Measurements from ENCODE around the gene GSE1. TPM values are rescaled to one million over a fixed set of nuclear protein-coding genes. Genes with fewer than 3 reads are reported as not detected.

Gene GSE1
- total RNA-seq, 4 donors from 2014 or later, result 54.2 to 155 (median 71.9) TPM

- Histone ChIP-seq H3K27me3 (no peaks in the 10 kb centered on the region), H3K4me3 (replicated peaks in 1 of 3) (no peak overlapping the region), H3K36me3 (peaks cover 14 to 15% of the 10 kb centered on the region in 2 donors), H3K27ac (peak overlapping the region in 1 of 3 donors; percentile 50), H3K4me1 (peaks cover 25 to 26% of the 10 kb centered on the region in 2 donors), H3K9me3 (no peaks in the 10 kb centered on the region)
- intact Hi-C loops (cut with DNase I), result no loop called here
- DNase-seq, result peak; percentile 62 to 83
- TF ChIP-seq POLR2A (IDR thresholded peaks at IDR 0.05), result no peak
- WGBS, 2 donors, result 50 to 62% methylated on average over 8 of the region's 8 CpGs
Measured at GRCh38 chr16:85678016-85678415, 64.9 kb downstream of the GSE1 start.

DNA sequence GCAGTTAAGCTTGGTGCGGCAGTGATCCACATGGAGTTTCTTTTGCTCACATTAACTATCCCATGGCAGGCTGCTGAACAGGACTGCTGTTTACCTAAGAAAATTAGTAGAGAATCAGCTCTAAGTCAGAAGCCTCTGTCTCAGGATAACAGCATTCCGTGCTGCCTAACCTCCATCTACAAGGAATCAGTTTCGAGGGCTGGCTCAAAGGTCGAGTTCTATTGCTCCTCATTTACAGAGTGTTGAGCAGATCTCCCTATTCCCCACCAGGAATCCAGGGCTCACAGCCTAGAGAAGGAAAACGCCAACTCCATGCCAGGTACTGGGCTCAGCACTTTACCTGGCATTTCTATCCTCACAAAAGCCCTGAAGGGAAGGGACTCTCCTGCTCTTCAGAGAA, 65.7 kb downstream of the GSE1 start:
- Histone ChIP-seq H3K27me3 (no peaks in the 10 kb centered on the region), H3K27ac (peak overlapping the region in 1 of 3 donors; percentile 50), H3K4me1 (peaks cover 25 to 26% of the 10 kb centered on the region in 2 donors), H3K36me3 (peaks cover 12 to 15% of the 10 kb centered on the region in 2 donors), H3K9me3 (no peaks in the 10 kb centered on the region), H3K4me3 (replicated peaks in 1 of 3) (no peak overlapping the region)
- no peak for DNase-seq
- 92 to 93% methylated on average over 5 of the region's 5 CpGs for WGBS, 2 donors
- intact Hi-C loops (cut with DNase I), result no loop called here
- TF ChIP-seq, protein P1, sequence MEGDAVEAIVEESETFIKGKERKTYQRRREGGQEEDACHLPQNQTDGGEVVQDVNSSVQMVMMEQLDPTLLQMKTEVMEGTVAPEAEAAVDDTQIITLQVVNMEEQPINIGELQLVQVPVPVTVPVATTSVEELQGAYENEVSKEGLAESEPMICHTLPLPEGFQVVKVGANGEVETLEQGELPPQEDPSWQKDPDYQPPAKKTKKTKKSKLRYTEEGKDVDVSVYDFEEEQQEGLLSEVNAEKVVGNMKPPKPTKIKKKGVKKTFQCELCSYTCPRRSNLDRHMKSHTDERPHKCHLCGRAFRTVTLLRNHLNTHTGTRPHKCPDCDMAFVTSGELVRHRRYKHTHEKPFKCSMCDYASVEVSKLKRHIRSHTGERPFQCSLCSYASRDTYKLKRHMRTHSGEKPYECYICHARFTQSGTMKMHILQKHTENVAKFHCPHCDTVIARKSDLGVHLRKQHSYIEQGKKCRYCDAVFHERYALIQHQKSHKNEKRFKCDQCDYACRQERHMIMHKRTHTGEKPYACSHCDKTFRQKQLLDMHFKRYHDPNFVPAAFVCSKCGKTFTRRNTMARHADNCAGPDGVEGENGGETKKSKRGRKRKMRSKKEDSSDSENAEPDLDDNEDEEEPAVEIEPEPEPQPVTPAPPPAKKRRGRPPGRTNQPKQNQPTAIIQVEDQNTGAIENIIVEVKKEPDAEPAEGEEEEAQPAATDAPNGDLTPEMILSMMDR (IDR thresholded peaks at IDR 0.05), result no peak
- TF ChIP-seq POLR2A (IDR thresholded peaks at IDR 0.05), result no peak

GRCh38 chr16:85679870-85680269, 66.7 kb downstream of the GSE1 start:
- Histone ChIP-seq H3K4me3 (replicated peaks in 1 of 3) (no peak overlapping the region), H3K4me1 (peaks cover 22 to 25% of the 10 kb centered on the region in 2 donors), H3K36me3 (peaks cover 7 to 8% of the 10 kb centered on the region in 2 donors), H3K27me3 (no peaks in the 10 kb centered on the region), H3K9me3 (no peaks in the 10 kb centered on the region), H3K27ac (peak overlapping the region in 2 of 3 donors; percentile 16 to 66)
- DNase-seq, result peak; percentile 54 to 68
- intact Hi-C loops (cut with DNase I), result no loop called here
- 59 to 77% methylated on average over 6 of the region's 6 CpGs for WGBS, 2 donors
- TF ChIP-seq, protein P1 (IDR thresholded peaks at IDR 0.05), result no peak
- no peak for TF ChIP-seq POLR2A (IDR thresholded peaks at IDR 0.05)

- intact Hi-C loops (cut with DNase I), result no loop called here
- Histone ChIP-seq H3K9me3 (no peaks in the 10 kb centered on the region), H3K4me1 (peaks cover 22 to 25% of the 10 kb centered on the region in 2 donors), H3K4me3 (replicated peaks in 1 of 3) (no peak overlapping the region), H3K36me3 (peaks cover 1 to 2% of the 10 kb centered on the region in 2 donors), H3K27me3 (no peaks in the 10 kb centered on the region), H3K27ac (peak overlapping the region; percentile 16 to 66 (median 59))
- DNase-seq, result no peak
- 66 to 77% methylated on average over 6 of the region's 6 CpGs for WGBS, 2 donors
- TF ChIP-seq POLR2A (IDR thresholded peaks at IDR 0.05), result no peak
- TF ChIP-seq, protein P1 (IDR thresholded peaks at IDR 0.05), result no peak
Measured at GRCh38 chr16:85680352-85680944, 67.3 kb downstream of the GSE1 start.

DNA sequence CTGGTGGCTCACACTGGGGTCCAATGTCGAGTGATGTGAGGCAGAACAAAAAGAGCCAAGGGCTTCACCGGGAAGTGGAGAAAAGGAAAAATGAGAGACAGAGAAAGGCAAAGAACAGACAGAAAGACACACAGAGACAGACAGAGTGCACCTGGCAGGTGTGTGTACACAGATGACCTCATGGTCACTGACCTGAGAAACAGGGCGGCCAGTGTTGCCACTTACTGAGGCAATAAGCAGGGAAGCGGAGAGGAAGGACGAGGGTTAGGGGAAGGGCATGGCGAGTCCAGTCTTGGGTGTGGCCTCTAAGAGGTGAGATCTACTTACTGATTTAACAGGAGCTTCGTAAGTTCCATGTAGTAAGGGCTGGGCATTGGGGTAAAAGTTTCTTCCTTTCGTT, 68.1 kb downstream of the GSE1 start:
- intact Hi-C loops (cut with DNase I), result no loop called here
- TF ChIP-seq, protein P1 (IDR thresholded peaks at IDR 0.05), result no peak
- TF ChIP-seq POLR2A (IDR thresholded peaks at IDR 0.05), result no peak
- H3K27me3 ChIP-seq, result no peaks in the 10 kb centered on the region
- H3K36me3 ChIP-seq, result no peaks in the 10 kb centered on the region
- H3K4me1 ChIP-seq, result peaks cover 22 to 25% of the 10 kb centered on the region in 2 donors
- peak; percentile 79 to 80 for DNase-seq
- no peaks in the 10 kb centered on the region for H3K9me3 ChIP-seq
- WGBS, 2 donors, result 47 to 51% methylated on average over 8 of the region's 8 CpGs
- peak overlapping the region; percentile 16 to 66 (median 59) for H3K27ac ChIP-seq
- H3K4me3 ChIP-seq (replicated peaks in 1 of 3), result no peak overlapping the region

Data from thyroid gland (tissue), 4 donors.